K562 (cell line): Measurements from ENCODE around the gene CREB3L2. TPM values are rescaled to one million over a fixed set of nuclear protein-coding genes. Genes with fewer than 3 reads are reported as not detected.

Experiments
- BACH1 ChIP-seq: fragments of 200-800 bp; sonication (Bioruptor generic); IDR thresholded peaks from 2 replicates; pipeline ENCODE4 v1.6.1; 2016; ENCODE audit warnings: missing genetic modification characterization, missing compliant biosample characterization
- CLOCK ChIP-seq: fragments of 250-450 bp; sonication (Bioruptor Pico); IDR thresholded peaks from 2 replicates; pipeline ENCODE4 v1.4.0; 2020; ENCODE audit warnings: mild to moderate bottlenecking, moderate library complexity, borderline replicate concordance
- CREB5 ChIP-seq: fragments of 250-450 bp; sonication (Bioruptor Pico); IDR thresholded peaks from 2 replicates; pipeline ENCODE4 v1.5.0; 2020; ENCODE audit warnings: mild to moderate bottlenecking
- LCOR ChIP-seq: sonication (generic); formaldehyde crosslinking; IDR thresholded peaks from 2 replicates; pipeline ENCODE4 v1.8.0; 2022; ENCODE audit warnings: mild to moderate bottlenecking, missing genetic modification reagents
- MXI1 ChIP-seq: IDR thresholded peaks from 2 replicates; pipeline ENCODE4 v1.6.1; 2011; ENCODE audit warnings: low read depth, mild to moderate bottlenecking, improper control_type of control experiment, low read length
- PKNOX1 ChIP-seq: fragments of 450-650 bp; IDR thresholded peaks from 2 replicates; pipeline ENCODE4 v1.6.1; 2016
- SAFB ChIP-seq: fragments of 200-400 bp; formaldehyde crosslinking; IDR thresholded peaks from 2 replicates; pipeline ENCODE4 v1.6.1; 2017; ENCODE audit warnings: low read depth, low read length, borderline replicate concordance
- SREBF1 ChIP-seq: fragments of 150-350 bp; IDR thresholded peaks from 2 replicates; pipeline ENCODE4 v1.6.1; 2014; ENCODE audit warnings: antibody characterized with exemption, low read depth, low read length, borderline replicate concordance
- TCF3 ChIP-seq: sonication (generic); formaldehyde crosslinking; IDR thresholded peaks from 2 replicates; pipeline ENCODE4 v1.4.0; 2020; ENCODE audit warnings: mild to moderate bottlenecking, missing genetic modification reagents
- VEZF1 ChIP-seq: fragments of 200-800 bp; sonication (Bioruptor generic); IDR thresholded peaks from 2 replicates; pipeline ENCODE4 v1.6.1; 2017; ENCODE audit warnings: missing genetic modification characterization, missing compliant biosample characterization
- ZMIZ1 ChIP-seq, 2 experiments: fragments of 150-350 bp in 1 of 2; IDR thresholded peaks; 2 replicates each; pipeline ENCODE4 v1.6.1; 2012 to 2016; ENCODE audit warnings: low read depth in 2 of 2, low read length in 2 of 2, mild to moderate bottlenecking in 1 of 2, moderate library complexity in 1 of 2
- ZNF583 ChIP-seq: fragments of 250-450 bp; sonication (Bioruptor Pico); IDR thresholded peaks from 2 replicates; pipeline ENCODE4 v1.4.0; 2020
- polyA plus RNA-seq, 8 experiments: library from polyadenylated mRNA; depleted of rRNA in 4 of 8; stranded (reverse) in 5 of 8; unstranded in 3 of 8; fragments of >200 nt; fragmentation: Nextera tagmentation in 2 of 8; fragmentation: Illumina TruSeq in 1 of 8; extraction: Ambion mirVana in 2 of 8; extraction: Trizol in 1 of 8; gene quantifications; 2 replicates each; pipeline versions ENCODE4 v1.2.1 to v1.2.3, GENCODE V29; 2011 to 2014; ENCODE audit warnings: inconsistent platforms in 1 of 8, missing spikeins in 1 of 8
- total RNA-seq, 7 experiments: library from RNA; depleted of rRNA in 6 of 7; stranded (reverse); fragments of >200 nt in 6 of 7; fragmentation: Illumina TruSeq in 2 of 7; extraction: Trizol in 2 of 7; gene quantifications; 2 replicates each; pipeline versions ENCODE4 v1.2.1 to v1.2.3, GENCODE V29; 2011 to 2021; ENCODE audit warnings: low replicate concordance in 1 of 7
- TF ChIP-seq, protein P1 (sequence below): sonication (generic); formaldehyde crosslinking; IDR thresholded peaks from 2 replicates; pipeline ENCODE4 v1.8.1; 2023; ENCODE audit warnings: mild to moderate bottlenecking, missing genetic modification reagents

Gene CREB3L2
- total and polyA plus RNA-seq, 9 of the 15 experiments (the other 6 are each of a cell fraction or from before 2014, with no cell fraction given) = 7.1 to 45.6 (median 15.8) TPM

- TF ChIP-seq CLOCK (CRISPR knock-in tag) (no peak), ZNF583 (no peak), MXI1 (no peak), CREB5 (CRISPR knock-in tag) (no peak), VEZF1 (CRISPR knock-in tag) (no peak), ZMIZ1 (IDR thresholded peaks at IDR 0.05; ENCODE audit: low read depth in 2 of 2, low read length in 2 of 2) (no peak), BACH1 (no peak), SAFB (no peak), TCF3 (CRISPR knock-in tag) (peak; percentile 79), PKNOX1 (0 out of 2 replicates have a peak, but pooled peaks have one; percentile 25), LCOR (CRISPR knock-in tag) (peak; percentile 74; the same call in 1 of the 2 replicates), SREBF1 (no peak)
- TF ChIP-seq, protein P1, sequence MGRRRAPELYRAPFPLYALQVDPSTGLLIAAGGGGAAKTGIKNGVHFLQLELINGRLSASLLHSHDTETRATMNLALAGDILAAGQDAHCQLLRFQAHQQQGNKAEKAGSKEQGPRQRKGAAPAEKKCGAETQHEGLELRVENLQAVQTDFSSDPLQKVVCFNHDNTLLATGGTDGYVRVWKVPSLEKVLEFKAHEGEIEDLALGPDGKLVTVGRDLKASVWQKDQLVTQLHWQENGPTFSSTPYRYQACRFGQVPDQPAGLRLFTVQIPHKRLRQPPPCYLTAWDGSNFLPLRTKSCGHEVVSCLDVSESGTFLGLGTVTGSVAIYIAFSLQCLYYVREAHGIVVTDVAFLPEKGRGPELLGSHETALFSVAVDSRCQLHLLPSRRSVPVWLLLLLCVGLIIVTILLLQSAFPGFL (CRISPR knock-in tag) = no peak
Observed at GRCh38 chr7:137878333-137878961, 123.4 kb downstream of the CREB3L2 start (continued).
